Stimulated activated CD8-positive, alpha-beta memory T cell treated with anti-CD3 and anti-CD28 coated beads, Interleukin-7, amount 100 ng/mL, for 48 hours (primary cell): ENCODE measurements around the gene CROCC2.

ENCODE experiments used
- DNase-seq, 2 donors: peaks; one replicate each; pipeline ENCODE4 v3.0.0-alpha.2; 2020; ENCODE audit warnings: low read depth in 1 of 2; ENCODE audit errors: extremely low read depth in 1 of 2

The CROCC2 gene

DNA sequence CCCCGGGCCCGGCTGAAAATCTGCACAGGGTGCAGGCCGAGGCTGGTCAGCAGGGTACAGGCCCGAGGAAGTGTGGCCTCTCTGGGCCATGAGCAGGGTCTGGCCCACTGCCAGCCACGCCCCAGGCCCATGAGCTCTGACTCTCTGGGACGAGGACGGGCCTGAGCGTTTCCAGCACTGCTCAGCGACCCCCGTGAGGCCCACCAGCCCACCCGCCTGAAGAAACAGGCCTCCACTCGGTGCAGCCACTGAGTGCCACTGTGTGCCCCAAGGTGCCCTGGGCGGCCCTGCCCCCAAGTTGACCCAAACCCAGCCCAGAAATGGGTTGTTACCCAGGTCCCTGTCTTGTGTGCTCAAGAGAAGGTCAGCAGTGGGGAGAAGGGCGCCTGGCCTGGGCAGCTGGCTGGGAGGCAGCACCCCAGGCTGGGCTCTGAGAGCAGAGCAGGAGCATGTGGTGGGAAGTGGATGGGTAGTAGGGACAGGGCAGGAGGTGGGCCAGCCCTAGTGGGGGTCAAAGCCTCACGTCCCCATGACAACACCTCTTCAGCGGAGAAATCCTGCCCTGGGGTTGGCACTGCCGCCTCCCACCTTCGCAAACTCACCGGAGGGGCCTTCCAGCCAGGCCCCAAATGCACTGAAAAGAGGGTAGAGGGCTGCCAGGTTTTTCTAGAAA, 90.2 kb downstream of the CROCC2 start:
- DNase-seq = no peak

DNA sequence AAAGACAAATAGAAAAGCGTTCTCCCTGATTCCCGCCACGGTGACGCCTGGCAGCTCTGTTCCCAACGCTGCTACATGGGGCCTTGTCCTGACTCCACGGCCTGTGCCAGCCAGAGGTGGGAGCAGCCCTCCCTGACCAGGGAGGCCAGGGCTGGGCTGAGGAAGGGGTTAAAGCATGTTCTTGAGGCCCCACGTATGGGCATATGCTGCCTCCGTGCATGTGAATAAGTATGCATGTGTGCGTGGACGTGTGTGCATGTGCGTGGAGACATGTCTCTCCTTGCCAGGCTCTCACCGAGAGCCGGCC, 90.7 kb downstream of the CROCC2 start:
- no peak for DNase-seq

DNA sequence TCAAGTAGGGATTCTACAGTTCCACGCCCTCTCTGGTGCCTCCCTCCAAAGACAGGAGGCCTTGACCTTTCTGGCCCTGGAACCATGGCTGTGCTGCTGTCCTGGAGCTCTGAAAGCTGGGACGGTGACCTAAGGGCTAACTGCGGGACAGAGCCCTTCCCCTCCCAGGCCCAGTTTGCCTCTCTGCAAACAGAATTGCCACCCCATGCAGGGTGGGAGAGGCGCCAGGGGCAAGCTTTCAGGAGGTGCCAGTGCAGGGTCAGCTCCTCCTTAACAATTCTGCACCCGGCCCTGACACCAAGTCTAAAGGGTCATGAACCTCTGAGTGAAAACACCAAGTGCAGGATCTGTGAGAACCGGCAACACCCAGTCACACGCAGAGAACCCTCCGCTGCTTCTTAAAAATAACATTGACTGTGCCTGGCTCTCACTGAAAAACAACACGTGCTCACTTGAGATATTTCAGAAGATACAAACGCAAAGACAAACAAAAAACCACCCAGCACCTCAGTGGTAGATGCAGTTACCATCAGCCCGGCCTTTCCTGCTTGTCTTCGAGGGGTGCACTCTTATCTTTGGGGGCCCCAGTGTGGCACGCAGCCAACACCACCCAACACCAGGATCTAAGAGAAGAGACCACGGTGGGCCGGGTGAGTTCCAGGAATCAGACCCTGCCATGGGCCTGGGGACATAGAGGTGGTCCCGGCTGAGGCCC, 91.2 kb downstream of the CROCC2 start:
- no peak for DNase-seq

DNA sequence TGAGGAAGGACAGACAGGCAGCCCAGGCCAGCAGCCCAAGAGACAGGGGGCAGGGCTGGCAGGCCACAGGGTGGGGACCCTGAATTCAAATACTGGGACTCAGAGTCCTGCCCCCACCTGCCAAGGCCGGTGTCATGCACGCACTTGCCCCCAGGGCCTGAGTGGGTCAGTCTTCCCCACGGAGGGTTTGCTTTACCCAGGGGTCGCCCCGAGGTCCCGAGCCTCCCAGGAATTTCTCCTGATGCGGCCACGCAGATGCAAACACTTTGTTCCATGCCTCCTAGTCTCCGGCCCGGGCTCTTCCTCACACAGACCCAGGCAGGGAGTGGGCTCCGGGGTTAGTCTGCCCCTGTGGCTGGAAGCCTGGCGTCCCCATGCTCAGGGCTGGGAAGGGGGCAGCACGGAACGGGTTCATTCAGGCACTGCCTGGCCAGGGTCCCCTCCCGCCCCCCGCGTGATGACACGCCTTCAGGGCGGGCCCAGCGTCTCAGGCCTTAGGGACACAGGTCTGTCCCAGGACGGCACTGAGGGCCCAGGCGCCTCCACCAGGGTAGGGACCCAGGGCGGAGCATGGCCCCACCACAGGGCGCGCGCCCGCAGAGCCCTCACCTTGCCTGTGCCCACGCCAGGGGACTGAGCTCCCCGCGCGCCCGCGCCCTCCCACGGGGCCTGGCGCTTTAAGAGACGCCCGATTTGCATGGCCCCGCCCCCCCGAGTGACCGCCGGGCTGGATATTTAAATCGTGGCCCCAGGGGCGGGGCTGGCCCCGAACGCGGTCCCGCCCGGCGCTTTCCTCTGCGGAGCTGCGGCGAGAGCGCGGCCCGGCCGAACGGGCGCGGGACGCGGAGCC, 91.9 kb downstream of the CROCC2 start, which contains the start of gene SNED1:
Gene SNED1 (plus strand): TSS at position 763 of the 850 bp plus-strand sequence. CDS start 220 bp downstream, outside the sequence.
- peak; percentile 51 to 53 for DNase-seq

DNA sequence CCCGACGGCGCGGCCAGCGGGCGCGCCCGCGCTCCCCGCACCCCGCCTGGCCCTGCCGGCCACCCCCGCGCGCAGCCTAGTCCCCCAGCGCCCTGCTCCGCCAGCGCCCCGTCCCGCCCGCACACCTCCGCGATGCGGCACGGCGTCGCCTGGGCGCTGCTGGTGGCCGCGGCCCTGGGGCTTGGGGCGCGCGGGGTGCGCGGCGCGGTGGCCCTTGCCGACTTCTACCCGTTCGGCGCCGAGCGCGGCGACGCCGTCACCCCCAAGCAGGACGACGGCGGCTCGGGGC, 92.5 kb downstream of the CROCC2 start:
- DNase-seq = no peak

DNA sequence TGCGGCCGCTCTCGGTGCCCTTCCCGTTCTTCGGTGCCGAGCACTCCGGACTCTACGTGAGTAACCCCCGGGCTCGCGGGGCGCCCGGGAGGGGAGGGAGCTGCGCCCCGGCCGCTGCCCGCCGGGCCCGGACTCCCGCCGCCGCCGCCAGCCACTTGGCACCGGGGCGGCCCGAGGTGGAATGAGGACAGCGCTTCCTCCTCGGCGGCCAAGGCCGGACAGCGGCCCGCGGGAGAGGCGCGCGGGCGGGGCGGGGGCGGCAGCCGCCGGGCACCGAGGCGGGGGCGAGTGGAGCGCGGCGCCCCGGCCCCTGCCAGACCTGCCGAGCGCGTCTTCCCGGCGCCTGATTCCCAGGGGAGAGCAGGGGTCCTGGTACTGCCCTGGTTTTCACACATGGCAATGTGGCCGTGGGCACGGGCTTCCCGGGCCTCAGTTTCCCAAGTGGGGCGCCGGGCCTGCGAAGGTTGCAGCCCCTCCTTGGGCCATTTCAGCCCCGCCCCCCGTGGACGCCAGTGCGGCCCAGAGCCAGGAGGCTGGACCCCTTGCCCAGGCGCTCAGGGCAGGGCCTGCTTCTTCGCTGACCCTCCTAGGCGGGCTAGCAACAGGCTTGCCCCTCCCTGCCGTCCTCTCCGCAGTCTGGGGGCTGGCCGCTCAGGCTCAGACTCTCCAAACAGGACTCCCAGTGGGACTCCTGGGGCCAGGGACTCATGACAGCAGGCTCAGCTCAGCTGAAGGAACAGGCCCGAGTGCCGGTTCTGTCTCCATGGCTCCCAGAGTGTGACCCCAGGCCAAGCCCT, 93.1 kb downstream of the CROCC2 start:
- no peak for DNase-seq

DNA sequence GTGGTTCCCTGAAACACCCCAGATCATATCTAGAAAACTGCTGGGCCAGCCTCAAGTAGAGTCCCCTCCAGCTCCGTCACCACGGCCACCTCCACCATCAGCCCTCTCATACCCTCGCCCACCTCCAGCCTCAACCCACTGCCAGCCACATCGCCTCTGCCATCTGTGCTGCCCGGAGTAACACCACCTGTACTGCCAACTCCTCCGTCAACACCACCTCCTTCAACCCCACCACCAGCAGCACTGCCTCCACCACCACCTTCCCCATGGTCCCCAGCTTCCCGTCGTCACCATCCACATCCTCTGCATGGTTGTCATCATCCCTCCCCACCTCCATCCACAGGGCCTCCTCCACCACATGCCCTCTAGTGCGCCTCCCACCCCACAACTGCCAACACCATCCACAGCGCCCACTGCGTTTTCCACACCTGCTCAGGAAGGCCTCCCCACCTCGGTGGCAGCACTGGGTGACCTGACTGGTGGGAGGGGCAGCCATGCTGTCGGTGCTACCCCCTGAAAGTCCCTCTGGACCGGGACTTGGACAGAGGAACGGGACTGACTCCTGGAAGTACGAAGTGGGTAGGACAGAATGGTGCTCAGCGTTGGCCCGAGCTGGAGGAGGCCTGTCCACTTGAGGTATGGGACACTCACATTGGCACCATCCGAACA, 93.9 kb downstream of the CROCC2 start:
- DNase-seq = no peak

DNA sequence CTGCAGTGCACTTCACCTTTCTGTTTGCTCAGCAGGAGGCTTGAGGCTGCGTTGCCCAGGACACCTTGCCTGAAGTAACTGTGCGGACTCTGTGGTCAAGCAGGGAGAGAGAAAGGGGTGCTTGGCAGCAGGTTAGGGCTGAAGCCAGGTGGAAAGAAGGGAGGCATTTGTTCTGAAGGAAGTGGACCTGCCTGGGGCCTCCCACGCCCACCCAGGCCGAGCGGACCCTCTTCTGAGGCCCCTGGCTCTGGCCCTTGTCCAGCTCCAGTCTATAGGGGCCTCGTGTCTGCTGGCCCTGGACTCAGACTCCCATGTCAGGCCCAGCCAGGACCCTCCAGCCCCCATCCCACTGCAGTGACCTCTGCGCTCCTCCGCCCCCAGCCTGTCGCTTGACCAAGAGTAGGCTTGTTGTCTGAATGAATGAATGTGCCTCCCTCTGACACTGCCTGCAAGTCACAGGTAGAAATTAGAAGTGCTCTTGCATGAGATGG, 94.7 kb downstream of the CROCC2 start:
- DNase-seq = no peak

DNA sequence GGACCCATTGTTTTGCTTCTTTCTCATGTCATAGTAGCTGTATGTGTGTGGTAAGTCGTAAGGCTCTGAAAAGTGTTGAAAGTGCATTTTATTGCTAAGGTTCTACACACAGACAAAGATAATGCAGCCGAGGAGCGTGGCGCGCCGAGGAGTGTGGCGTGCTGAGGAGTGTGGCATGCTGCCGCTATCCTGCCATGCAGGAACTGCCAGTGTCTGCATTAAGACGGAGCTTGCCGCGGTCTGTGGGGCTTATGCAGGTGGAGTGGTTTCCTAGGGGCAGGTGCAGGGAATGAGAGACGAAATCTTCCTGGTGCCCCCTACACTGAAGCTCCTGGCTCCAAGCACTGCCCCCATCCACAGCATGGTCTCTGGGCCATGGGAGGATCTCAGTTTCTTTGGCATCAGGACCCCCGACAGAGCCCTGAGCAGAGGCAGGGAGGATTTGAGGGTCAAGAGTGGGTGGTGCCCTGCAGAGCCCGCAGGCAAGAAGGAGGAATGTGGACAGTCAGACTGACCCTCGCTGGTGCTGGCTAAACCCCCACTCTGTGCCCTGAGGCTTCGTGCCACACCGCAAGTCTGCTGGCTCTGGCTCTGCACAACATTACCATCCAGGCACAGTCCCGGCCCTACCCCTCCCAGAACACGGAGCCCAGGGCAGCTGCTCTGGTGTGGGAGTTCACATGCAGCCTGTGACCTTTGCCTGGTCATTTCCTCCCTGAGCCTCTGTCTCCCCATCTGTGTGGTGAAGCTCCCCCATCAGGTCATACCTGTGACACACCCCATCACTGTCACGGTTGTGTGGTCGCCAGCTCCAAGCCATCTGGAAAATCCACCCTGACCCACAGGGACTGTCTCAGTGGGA, 95.5 kb downstream of the CROCC2 start:
- DNase-seq = no peak

DNA sequence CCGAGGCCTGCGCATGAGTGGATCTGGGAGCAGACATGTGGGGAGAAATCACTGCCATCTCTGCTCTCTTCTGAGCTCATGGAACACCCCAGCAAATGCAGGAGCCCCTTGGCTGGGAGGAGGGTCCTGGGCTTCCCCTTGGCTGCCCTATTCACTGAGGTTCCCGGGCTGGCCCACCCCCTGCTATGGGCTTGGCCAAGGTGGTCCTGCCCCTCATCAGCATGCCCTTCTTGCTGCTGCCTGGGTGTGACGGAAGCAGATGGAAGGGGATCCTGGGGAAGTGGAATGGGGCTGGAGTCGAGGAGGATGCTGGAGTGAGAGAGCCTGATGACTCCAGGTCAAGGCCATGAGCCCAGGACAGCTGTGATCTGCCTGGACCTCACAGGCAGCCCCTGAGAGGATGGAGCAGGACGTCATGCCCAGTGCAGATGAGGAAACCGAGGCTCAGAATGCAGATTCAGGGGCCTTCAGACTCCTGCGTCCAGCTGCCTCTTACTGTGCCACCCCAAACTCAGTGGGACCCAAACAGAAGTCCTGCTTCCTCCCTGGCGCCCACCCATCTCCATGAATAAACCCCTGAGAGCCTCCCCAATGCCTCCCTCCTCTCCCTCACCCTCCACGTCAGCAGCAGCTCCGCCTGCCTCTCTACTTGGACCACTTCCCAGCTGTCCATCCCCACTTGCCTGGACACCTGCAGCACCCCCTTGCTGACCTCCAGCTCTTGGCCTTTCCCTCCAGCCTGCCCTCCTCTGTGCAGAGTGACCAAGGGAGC, 96.3 kb downstream of the CROCC2 start:
- DNase-seq = no peak

DNA sequence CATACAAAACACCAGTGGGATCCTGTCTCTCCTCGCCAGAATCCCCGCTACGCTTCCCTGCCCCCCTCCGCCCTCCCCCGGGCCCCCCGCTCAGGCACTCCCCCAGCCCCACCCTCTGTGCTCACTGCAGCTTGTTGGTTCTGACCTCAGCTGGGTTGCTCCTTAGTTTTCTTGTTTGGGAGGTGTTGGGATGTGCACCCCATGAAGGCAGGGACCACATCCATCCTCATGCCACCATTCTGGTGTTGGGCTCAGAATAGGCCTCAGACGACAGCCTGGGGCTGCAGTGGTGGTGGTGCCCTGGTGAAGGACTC, 96.9 kb downstream of the CROCC2 start:
- no peak for DNase-seq

DNA sequence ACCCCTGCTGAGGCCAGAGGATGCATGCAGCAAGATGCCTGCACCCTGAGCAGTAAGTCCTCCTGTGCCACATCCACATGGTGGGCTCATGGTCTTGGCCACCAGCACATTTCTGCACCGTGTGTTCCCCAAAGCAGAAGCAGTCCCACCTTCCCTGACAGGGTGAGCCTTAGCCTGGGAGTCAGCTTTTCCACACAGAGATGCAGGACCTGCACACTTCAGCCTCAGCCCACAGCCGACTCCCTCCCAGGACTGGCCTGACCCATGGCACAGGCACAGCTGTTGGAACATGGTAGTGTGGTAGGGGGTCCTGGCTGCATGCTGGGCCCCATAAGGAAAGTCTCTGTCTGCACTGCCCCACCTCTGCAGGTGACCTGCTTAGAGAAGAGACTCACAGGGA, 97.2 kb downstream of the CROCC2 start:
- DNase-seq = no peak

DNA sequence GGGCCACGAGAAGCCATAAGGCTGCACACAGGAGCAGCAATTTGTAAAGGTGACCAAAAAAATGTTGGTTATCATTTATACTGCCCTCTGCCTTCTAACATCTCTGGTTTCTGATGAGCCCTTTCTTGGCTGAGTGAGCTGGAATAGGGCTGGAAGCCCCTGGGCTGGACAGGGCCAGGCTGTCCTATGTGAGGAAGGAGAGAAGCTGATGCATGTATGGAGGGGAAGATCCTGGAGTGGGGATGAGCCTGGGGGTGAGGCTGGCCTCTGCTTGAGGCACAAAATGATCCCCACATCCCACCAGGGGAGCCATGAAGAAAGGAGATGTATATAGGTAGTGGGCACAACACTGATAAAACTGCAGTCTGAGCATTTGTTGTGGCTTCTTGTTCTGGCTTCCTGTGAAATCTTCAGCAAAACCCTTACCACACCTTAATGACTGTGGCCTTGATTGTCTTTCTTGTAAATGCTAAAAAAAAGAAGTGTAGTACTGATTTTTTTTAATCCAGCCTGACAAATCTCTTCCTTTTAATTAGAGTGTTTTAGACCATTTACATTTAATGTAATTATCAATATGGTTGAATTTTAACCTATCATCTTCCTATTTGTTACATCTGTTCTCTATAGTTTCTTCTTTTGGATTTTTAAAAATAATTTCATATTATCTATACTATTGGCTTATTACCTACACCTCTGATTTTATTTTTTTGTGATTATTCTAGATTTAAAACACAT, 97.9 kb downstream of the CROCC2 start:
- no peak for DNase-seq

DNA sequence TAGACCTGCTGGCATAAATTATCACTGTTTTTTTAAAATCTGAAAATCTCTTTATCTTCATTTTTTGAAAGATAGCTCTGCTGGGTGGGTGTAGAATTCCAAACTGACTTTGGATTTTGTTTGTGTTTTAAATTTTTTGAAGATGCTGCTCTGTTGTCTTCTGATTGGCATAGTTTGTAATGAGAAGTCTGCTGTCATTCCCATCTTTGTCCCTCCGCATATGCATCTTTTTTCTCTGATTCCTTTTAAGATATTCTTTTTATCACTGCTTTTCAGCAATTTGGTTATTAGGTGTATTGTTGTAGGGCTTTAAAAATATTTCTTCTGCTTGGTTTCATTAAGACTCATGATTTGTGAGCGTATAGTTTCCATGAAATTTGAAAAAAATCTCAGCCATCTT, 99.4 kb downstream of the CROCC2 start:
- no peak for DNase-seq

DNA sequence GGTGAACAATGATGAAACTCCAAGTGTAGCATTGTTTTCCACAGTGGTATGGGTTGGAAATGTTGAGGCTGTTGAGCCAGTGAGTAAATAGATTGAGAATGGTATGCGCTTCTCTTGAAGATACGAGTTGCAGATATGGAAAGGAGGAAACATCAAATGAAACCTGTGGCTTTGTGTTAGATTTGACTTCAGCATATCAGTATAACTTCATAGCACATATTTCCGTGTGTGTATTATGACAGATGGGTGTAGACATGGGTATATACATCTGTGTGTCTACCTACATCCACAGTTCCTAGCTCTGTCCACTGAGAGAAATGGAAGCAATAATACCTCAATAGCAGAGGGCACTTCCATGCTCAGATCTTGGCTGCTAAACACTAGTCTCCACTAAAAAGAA, 100.3 kb downstream of the CROCC2 start:
- no peak for DNase-seq

DNA sequence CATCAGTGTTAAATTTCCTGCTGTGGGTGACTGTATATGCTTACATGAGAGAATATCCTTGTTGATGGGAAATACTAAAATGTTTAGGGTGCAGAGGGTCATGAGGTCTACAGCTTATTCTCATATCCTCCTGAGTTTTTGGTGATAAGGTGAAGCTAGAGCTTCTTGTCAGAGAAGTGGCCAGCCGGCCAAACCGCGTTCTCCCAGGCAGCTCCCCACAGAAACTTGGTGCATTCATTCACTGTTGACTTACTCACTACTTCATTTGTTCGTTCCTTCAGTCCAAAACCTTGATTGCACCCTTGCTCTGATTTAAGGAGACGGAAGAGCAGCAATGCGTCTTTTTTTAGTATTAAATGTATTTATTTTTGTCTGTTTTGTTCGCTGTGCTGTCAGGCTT, 101.0 kb downstream of the CROCC2 start:
- no peak for DNase-seq

DNA sequence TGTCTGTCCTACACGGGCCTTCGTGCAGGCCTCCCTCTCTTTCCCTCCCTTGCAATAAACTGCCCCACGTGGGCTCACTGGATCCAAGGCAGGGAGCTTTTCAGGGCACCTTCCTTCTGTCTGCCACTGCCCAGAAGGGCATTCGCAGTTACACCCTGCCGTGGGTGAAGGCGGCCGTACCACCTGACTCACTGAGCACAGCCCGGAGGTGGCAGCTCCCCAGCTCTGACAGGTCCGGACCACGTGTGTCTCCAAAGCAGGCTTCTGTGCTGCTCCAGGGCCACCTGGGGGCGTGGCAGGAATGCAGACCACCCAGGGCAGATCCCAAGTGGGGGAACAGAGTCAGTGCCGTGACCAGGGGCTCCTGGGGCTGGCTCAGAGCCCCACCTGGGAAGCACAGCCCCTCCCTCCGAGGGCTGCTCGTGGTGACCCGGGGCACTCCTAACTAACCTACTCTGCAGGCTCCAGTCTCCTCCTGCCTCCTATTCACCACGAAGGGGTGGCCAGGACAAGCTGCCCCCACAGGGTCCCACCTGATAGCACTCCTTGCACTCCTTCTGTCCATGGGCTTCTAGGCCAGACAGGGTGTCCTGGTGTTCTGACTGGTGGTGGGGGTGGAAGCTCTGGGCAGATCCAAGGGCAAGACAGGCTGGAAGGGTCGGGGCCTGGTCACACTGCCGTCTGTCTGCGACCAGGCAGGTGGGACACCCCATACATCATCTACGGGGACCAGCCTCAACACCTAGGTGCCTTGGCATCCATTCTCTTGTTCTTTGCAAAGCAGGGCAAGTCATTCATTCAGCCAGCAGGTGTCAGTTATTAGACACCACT, 102.0 kb downstream of the CROCC2 start:
- no peak for DNase-seq

DNA sequence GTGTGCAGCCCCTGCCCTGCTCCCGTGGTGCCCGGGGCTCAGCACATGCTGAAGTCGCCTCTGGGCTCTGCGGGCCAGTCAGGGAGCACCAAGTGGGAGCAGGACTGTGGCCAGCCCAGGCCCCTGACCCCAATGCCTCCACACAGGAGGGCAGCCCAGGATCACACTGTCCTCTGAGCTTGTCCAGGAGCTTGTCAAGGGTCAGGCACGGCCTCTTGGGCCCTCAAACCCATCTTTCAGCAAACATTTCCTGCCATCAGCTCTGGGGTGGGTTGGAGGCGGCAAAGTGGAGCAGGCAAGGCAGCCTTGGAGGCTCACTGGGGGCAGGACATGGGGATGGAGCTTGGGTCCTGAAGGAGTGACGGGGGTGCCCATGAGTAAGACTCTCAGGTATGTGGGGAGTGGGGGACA, 102.6 kb downstream of the CROCC2 start:
- DNase-seq = no peak
